Stimulated activated CD8-positive, alpha-beta memory T cell treated with anti-CD3 and anti-CD28 coated beads, Interleukin-12 subunit alpha, Interleukin-12 subunit beta, amount 100 ng/mL, for 4 hours (primary cell): Measurements from ENCODE around the gene DENND4C.
"Not testable (repeated sequence)": the region's sequence is repeated elsewhere in the genome, so short reads cannot be mapped to it uniquely, and the experiment has no call there.

Experiments used
- DNase-seq: peaks from one replicate; pipeline ENCODE4 v3.0.0-alpha.2; 2020; ENCODE audit warnings: low read depth

DENND4C gene

DNA sequence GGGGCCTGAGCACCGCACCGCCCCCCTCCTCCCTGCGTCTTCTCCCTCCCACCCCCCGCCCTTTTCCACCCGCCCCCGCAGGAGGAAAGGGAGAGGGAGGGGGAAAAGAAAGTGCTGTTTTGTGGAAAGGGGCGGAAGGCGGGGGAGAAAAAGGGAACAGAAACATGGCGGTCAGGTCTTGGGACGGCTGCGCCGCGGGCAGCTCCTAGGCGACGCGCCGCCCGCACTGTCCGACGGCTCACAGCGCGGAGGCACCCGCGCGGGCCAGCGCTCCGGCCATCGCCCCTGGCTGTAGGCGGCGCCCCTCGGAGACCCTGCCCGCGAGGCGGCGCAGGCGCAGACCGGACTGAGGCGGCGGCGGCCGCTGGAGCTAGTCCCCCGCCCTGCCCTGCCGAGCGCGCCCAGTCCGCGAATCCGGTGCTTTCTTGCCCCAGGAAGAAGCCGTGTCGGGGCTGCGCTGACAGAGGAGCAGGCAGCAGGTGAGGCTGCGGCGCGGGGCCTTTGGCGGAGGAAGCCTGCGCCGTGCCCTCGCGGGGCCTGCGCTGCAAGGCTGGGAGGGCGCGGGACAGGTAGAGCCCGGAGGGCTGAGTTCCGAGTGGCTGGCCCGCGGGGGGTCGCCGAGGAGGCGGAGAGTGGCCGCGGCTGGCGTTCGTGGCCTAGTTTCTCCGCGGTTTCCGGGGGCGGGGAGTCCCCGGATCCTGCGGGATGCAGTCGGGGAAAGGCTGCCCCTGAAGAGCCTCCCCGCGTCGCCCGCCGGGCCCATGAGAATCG, at the start of gene DENND4C:
TSS of gene DENND4C (plus strand) at position 339 of the 771 bp plus-strand sequence. CDS start 45,482 bp downstream, outside the sequence.
- DNase-seq = peak; percentile 69

DNA sequence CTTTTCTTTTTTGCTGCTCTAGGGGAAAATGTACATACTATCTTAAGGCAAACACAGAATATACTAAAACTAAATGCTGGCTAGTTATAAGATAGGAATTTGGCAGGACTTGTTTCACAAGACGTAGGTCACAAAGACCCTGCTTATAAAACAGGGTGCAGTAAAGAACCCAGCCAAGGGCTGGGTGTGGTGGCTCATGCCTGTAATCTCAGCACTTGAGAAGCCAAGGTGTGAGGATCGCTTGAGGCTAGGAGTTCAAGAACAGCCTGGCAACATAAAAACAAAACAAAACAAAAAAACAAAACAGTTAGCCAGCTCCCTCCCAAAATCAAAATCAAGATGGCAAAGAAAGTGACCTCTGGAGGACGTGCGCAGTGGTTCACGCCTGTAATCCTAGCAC, 49.5 kb upstream of the DENND4C start:
- no peak for DNase-seq

DNA sequence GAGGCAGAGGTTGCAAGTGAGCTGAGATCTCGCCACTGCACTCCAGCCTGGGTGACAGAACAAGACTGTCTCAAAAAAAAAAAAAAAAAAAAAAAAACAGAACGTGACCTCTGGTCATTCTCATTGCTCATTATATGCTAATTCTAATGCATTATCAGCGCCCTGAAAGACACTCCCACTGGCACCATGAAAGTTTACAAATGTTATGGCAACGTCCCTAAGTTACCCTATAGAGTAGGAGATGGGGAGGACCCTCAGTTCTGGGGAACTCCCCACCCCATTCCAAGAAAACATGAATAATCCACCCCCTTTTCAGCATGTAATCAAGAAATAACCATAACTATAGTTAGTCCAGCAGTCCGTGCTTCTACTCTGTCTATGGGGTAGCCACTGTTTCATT, 48.9 kb upstream of the DENND4C start:
- DNase-seq = no peak

DNA sequence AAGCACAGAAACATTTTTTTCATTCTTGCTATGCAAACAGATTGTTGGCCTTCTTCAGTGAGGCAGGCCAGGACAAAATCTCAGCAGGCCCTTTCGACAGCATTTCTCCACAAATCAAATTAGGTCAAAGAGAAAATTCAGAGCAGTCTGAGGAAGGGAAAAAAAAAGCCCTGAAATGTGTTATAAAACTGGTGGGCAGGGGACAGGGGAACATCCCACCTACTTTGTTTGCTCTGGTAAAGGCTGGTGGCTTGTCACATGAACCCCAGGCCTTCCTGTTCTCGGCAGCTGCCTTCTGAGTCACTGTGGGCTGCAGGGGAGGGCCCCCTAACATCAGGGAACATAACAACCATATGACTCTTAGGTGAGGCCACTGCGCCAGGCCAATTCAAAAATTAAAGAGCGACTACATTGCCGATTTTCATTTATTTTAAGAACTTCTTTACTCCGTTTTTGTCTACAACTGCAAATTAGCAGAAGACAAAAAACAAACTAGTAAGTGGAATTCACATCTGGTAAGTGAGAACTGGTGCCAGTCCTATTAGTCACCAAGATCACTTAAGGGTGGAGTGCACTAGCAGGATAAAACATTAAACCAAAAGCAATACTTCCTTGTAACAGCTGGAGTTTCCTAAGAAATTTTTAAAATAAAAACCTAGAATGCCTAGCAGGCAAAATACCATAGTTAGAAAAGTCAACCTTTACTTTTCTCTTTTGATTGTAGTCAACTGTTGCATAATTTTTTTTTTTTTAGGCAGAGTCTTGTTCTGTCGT, 46.2 kb upstream of the DENND4C start:
- peak; percentile 68 for DNase-seq

DNA sequence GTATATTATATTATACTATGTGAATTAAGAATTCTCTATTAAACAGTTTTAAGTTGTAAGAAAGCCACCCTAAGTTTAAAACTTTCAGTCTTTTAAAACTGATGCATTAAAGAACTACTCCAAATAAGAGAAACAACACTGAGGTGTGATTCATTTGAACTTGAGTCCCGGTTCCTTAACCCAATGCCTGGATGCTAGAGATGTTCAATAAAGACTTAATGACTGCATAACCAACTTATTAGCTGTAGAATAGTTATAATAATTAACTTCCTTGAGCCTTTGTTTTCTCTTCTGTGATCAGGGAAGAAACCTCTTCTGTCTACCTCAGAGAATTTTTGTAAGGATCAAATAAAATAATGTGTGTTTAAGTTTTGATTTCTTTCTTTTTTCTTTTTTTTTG, 45.3 kb upstream of the DENND4C start:
- no peak for DNase-seq

DNA sequence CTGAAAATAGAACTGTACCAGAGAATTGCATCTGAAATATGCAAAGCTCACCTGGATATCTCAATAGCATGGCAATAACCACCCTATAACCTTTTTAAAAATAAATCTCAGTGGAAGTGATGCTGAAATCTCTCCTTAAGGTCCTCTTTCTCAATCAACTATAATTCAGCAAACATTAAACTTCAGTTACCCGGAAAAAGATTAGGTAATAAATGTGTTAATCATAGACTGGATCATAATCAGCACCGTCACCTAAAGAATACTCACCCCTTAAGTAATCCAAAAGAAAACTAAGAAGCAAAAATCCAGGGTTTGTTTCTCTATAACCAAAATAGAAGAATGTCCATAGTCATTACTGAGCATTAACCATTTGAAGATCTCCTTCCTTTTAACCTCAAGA, 44.3 kb upstream of the DENND4C start:
- DNase-seq = no peak

DNA sequence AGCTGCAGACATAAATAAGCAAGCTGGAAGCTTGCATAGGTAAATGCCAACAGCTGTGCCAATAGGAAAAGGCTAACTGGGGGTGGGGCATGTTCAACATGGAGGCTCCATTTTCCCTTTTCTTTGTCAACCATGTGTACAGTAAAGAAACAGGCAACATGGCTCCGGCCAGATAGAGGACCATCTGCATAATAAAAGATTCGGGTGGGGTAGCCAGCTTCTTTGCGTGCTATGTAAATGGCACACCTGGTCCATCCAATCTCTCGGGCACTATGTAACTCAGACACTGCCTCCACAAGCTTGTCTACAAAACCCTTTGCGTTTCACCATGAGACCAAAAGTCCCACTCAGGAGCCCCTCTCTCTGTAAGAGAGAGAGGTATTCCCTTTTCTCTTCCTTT, 41.7 kb upstream of the DENND4C start:
- DNase-seq = no peak

DNA sequence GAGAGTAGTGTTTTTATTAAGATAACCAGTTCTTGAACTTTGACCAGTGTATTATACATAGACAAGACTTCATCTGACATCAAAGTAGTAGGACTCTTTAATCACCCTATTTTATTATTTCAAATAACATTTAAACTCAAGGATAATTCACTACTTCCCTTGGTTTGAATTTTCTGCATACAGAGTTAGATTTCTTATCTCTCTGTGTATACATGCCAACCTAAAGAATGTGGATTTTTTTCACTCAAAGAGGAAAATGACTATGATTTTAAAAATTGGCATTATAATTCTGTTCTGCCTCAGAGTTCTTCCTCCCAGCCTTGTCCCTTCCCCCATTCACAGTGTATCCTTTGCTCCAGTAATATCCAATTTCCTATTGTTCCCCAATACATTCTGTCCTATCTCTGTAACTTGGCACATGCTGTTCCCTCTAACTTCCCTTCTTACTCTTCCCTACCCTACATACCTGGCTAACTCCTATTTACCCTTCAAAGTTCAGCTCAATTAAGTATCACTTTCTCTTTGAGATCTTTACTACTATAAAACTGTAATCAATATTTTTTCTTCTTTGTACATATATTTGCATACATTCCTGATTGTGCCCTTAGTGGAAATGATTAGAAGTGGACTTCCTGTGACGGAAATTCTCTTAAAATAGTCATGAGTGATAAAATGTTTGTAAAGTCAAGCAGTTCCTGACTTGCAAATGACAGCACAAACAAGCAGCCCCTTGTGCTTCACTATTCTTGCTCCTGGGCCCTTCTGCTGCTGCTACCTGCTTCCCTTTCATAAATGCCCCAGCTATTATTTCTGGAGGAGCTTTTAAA, 38.1 kb upstream of the DENND4C start:
- no peak for DNase-seq

DNA sequence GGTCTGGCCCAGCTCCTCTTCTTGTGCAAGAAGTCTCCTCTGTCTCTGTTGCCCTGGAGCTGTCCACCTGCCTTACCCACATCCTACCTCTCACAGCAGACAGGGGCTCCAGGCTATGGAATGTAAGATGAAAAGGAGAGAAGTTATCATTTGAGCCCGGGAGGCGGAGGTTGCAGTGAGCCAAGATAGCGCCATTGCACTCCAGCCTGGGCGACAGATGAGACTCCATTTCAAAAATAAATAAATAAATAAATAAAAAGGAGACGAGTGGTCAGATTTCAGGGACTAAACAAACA, 37.5 kb upstream of the DENND4C start:
- DNase-seq = no peak

DNA sequence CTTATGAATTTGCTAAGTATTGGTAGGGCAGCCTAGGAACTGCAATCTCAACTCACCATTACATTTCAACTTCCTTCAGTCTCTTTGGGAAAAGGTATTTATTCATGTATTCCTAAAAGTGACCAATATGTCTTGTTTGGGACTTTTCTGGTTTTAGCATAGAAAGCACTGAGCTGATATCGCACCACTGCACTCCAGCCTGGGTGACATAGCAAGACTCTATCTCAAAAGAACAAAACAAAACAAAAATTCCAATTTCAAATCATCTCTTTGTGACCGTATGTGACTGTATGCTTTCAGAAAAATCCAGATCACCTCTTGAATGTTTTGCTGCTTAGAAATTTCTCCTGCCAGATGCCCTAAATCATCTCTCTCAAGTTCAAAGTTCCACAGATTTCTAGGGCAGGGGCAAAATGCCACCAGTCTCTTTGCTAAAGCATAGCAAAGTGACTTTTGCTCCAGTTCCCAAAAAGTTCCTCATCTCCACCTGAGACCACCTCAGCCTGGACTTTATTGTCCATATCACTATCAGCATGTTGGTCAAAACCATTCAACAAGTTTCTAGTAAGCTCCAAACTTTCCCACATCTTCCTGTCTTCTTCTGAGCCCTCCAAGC, 37.0 kb upstream of the DENND4C start:
- DNase-seq = not testable (repeated sequence)

DNA sequence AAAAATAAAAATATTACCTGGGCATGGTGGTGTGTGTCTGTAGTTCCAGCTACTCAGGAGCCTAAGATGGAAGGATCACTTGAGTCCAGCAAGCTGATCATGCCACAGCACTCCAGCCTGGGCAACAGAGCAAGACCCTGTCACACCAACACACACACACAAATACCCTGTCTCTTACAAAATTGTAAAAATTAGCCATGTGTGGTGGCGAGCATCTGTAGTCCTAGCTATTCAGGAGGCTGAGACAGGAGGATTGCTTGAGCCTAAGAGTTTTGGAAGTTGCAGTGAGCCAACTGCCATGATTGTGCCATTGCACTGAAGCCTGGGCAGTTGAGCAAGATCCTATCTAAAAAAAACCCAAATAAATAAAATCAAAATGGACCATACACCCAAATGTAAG, 32.1 kb upstream of the DENND4C start:
- DNase-seq = no peak

DNA sequence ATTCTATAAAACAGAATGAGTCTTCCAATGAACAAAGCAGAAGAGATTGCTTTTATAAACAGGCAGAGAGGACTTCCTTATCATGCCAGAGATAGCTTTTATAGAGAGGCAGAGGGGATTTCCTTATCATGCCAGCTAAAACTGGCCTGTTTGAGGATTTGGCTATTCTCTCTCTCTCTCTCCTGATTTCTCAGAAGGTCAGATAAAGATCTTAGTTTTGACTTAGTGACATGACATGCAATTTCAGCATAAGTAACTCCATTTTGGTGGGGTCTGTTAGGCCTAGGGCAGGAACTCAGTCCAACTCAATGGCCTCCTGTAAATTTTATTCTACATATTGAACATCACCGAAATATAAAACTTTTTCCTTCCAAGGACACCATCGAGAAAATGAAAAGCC, 31.5 kb upstream of the DENND4C start:
- no peak for DNase-seq

DNA sequence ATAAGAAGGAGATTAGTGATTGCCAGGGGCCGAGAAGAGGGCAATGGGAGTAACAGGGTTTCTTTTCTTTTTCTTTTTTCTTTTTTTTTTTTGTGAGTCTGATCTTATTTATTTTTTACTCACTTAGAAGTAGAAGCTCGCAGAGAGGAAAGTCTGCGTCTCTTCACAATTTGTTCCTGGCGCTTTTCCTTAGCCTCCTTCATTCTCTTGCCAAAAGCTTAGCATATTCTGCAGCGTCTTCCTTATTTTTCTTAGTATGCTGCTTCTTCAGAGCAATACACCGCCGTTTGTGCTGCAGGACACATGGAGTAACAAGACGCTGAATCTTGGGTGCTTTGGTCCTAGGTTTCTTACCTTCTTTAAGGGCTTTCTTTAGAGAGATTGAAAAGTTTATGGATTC, 30.3 kb upstream of the DENND4C start:
- no peak for DNase-seq

DNA sequence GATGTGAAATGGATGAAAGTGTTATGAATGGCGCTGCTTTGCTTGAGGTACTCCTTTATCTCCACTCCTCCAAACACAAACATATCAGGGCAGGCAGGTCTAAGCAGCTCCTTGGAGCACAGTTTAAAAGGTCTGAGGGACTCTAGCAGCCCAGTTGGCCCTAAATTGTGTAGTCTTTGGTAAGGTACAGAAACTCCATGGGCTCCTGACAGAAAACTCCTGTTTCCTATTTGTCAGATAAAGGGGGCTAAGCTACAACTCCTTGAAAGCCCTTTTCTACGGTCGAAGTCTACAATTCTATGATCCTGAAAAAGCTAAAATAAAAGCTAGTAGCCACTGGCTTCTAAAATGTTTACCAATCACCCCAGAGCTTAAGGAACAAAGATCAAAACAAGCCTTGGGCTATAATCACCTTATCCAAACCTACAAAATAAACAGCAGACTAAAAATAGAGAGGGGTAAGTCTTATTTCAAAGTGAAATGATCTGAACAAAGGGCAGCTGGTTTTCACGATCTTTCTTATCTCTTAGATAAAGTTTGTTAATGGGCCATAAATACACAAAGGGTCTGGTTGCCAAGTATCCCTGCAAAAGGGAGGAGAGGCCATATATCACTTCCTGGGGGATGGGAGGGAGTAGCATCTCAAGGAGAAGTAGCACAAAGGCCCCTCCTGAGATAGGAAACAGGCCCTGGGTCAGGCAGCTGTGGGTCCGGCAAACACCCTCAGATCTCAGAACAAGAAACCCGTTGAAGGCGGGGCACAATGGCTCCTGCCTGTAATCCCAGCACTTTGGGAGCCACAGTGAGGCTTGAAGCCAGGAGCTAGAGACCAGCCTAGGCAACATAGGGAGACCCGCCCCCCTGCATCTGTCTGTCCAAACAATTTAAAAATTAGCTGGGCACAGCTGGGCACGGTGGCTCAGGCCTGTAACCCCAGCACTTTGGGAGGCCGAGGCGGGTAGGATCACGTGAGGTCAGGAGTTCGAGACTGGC, 28.3 kb upstream of the DENND4C start:
- no peak for DNase-seq

DNA sequence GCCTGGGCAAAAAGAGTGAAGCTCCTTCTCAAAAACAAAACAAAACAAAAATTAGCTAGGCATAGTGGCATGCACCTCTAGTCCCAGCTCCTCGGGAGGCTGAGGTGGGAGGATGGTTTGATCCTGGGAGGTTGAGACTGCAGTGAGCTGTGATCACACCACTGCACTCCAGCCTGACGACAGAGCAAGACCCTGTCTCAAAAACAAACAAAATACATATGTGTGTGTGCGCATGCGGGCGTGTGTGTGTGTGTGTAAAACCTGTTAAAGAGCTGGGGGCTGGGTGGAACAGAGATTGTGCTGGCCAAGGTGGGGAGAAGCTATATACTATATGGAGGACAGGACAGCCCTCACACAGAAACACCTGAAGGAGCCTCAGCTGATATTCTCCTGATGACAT, 27.4 kb upstream of the DENND4C start:
- DNase-seq = no peak

DNA sequence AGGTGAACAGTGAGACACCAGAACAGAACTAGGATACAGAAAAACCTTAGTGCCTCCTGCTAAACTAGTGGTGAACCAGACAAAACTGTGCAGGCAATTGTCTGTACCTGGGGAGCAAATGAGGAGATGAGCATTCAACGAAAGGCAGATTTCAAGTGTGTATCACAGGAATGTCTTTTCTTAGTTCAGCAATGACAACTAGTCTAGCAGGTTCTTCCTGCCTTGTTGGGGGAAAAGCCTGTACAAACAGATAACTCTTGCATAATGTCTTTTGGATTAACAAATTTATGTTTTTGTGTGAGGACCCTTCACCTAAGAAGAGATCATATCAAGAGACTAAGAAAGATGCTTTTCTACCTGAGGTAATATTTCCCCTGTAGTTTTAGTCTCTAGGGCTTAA, 21.8 kb upstream of the DENND4C start:
- no peak for DNase-seq

DNA sequence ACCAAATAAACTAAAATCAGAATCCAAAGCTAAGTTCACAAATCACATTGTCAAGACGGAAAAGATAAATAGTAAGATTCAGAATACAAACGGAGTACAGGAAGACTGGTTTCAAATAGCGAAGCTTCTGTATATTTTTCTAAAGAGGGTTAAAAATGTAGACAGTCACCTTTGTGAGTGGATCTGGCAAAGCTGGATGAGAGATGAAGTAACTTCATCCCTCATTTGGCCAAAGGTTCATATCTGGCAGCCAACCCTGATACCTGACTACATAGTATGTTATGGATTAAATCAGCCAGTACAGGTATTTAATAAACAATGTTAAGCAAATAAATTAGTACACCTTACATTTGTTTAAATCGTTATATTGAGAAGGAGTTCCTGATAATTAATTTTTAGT, 21.3 kb upstream of the DENND4C start:
- DNase-seq = no peak

DNA sequence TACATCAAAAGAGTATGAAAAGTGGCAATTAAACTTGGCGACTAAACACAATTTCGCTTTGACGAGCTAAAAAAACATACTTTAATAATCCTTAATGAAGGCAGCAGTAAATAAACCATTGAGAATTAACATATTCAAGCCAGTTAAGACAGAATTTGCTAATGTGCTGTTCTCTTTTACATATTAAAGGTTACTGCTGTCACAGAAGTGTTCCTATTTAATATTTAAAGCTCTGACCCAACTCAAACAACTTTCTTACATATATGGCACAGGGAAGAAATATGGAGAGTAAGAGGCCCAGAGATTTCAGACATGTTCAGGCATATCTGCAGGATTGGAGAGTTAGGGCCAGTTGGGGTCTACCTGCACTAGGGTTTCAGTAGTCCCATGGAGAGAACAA, 16.7 kb upstream of the DENND4C start:
- no peak for DNase-seq

DNA sequence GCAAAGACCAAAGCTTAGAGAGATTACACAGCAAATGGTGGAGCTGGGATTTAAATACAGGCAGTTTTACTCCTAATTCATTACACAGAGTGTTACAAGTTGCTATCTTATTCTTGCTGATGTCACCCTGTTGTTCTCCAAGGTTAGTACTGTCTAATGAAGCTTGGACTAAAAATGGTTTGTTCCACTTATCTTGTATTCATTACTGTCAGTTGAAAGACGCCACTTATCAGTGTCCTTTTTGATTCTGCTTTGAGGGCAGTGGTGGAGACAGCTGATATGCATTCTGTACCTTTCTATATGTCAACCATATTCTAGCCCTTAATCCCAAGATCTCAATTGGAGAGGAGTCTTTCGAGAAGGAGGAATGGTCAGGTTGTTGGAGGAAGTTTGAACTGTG, 14.0 kb upstream of the DENND4C start:
- DNase-seq = no peak

DNA sequence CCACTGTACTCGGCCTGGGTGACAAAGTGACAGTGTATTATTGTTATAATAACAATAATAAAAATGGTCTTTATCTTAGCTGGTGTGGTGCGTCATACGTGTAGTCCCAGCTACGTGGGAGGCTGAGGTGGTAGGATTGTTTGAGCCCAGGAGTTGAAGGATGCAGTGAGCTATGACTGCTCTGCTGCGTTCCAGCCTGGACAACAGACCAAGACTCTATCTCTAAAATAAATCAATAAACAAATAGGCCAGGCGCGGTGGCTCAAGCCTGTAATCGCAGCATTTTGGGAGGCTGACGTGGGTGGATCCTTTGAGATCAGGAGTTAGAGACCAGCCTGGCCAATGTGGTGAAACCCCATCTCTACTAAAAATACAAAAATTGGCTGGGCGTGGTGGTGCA, 9.2 kb upstream of the DENND4C start:
- no peak for DNase-seq

DNA sequence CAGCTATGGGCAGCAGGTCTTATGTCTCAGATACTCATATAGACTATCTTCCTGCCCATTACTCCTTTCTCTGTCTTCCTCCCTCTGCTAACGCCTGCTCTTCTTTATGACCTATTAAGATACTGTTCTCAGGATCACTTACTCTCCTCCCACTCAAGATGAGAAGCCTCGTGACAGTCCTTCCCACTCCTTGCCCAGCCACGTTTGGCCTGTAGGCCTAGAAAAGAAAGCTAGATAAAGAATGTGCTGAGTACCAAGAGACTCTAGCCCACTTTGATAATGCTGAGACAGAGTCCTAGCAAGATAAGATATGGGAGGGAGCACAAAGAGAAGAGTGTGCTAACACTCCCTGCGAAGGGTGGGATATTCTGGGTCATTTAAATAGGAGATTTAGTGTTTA, 6.8 kb upstream of the DENND4C start:
- no peak for DNase-seq
